DND-41 (cell line): Measurements from ENCODE around the gene CRCP.

Experiments
- EZH2 ChIP-seq: IDR thresholded peaks from 3 replicates; pipeline ENCODE4 v1.6.1; 2012; ENCODE audit warnings: borderline replicate concordance, low read depth, mild to moderate bottlenecking, moderate library complexity, low read length, inconsistent platforms; ENCODE audit not compliant: severe bottlenecking
- TF ChIP-seq, protein P1 (sequence below): IDR thresholded peaks from 2 replicates; pipeline ENCODE4 v1.5.1; 2012; ENCODE audit warnings: borderline replicate concordance, low read length, moderate library complexity, mild to moderate bottlenecking; ENCODE audit not compliant: poor library complexity, severe bottlenecking; ENCODE audit errors: extremely low read depth

DNA sequence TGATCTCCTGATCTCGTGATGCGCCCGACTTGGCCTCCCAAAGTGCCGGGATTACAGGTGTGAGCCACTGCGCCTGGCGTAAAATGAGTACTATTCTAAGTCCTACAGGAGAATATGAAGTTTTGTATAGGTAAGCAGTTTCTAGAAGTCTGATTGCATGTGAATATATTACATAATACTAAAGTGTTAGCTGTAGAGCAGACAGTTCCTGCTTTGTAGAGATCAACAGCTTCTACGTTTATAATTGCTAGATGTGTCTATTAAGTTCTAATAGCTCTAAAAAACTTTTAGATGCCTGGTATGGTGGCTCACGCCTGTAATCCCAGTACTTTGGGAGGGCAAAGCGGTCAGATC, 8.5 kb downstream of the CRCP start:
- TF ChIP-seq, protein P1, sequence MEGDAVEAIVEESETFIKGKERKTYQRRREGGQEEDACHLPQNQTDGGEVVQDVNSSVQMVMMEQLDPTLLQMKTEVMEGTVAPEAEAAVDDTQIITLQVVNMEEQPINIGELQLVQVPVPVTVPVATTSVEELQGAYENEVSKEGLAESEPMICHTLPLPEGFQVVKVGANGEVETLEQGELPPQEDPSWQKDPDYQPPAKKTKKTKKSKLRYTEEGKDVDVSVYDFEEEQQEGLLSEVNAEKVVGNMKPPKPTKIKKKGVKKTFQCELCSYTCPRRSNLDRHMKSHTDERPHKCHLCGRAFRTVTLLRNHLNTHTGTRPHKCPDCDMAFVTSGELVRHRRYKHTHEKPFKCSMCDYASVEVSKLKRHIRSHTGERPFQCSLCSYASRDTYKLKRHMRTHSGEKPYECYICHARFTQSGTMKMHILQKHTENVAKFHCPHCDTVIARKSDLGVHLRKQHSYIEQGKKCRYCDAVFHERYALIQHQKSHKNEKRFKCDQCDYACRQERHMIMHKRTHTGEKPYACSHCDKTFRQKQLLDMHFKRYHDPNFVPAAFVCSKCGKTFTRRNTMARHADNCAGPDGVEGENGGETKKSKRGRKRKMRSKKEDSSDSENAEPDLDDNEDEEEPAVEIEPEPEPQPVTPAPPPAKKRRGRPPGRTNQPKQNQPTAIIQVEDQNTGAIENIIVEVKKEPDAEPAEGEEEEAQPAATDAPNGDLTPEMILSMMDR: no peak
- no peak for TF ChIP-seq EZH2
